ENCODE measurements around the gene CXADR. TPM values are rescaled to one million over a fixed set of nuclear protein-coding genes. Genes with fewer than 3 reads are reported as not detected.
A peak's percentile ranks its signal among the peaks of the same experiment; 100 is the strongest.
"Not testable (repeated sequence)": the region's sequence is repeated elsewhere in the genome, so short reads cannot be mapped to it uniquely, and the experiment has no call there.

The CXADR gene
- total and polyA plus RNA-seq, 7 donors = 0.01 to 0.62 (median 0.06) TPM

- DNase-seq (no peak), ATAC-seq (no peak)
- no peaks in the 10 kb centered on the region for H3K9me3 ChIP-seq
- H3K36me3 ChIP-seq (ENCODE audit: insufficient read depth in 1 of 2, low read depth in 1 of 2) = no peaks in the 10 kb centered on the region
- 66 to 81% (median 74%) methylated on average over 2 of the region's 2 CpGs for WGBS, 3 donors
- H3K4me1 ChIP-seq = no peaks in the 10 kb centered on the region
- H3K27me3 ChIP-seq (ENCODE audit: insufficient read depth in 3 of 3, low read length in 2 of 3) = no peaks in the 10 kb centered on the region
- intact Hi-C loops (cut with DNase I) = no loop called here
- H3K4me3 ChIP-seq = no peak overlapping the region
- no peak for TF ChIP-seq CTCF (IDR thresholded peaks at IDR 0.05)
- H3K27ac ChIP-seq = no peak overlapping the region
Measured at GRCh38 chr21:17479606-17480005, 33.2 kb upstream of the CXADR start.

- no peak overlapping the region for H3K27ac ChIP-seq
- H3K4me1 ChIP-seq = no peaks in the 10 kb centered on the region
- DNase-seq (no peak), ATAC-seq (no peak)
- intact Hi-C loops (cut with DNase I) = no loop called here
- H3K27me3 ChIP-seq (ENCODE audit: insufficient read depth in 3 of 3, low read length in 2 of 3) = no peaks in the 10 kb centered on the region
- H3K9me3 ChIP-seq = no peaks in the 10 kb centered on the region
- no peaks in the 10 kb centered on the region for H3K36me3 ChIP-seq (ENCODE audit: insufficient read depth in 1 of 2, low read depth in 1 of 2)
- no peak for TF ChIP-seq CTCF (IDR thresholded peaks at IDR 0.05)
- 66 to 74% (median 69%) methylated on average over 1 of the region's 1 CpG for WGBS, 3 donors
- no peak overlapping the region for H3K4me3 ChIP-seq
Measured at GRCh38 chr21:17482928-17483327, 29.9 kb upstream of the CXADR start.

GRCh38 chr21:17488620-17489019, 24.2 kb upstream of the CXADR start:
- intact Hi-C loops (cut with DNase I) = no loop called here
- no peaks in the 10 kb centered on the region for H3K36me3 ChIP-seq (ENCODE audit: insufficient read depth in 1 of 2, low read depth in 1 of 2)
- no peak for TF ChIP-seq CTCF (IDR thresholded peaks at IDR 0.05)
- H3K9me3 ChIP-seq = no peaks in the 10 kb centered on the region
- H3K4me1 ChIP-seq = no peaks in the 10 kb centered on the region
- no peak for ATAC-seq
- no peak for DNase-seq
- no peaks in the 10 kb centered on the region for H3K27me3 ChIP-seq (ENCODE audit: insufficient read depth in 3 of 3, low read length in 2 of 3)
- no peak overlapping the region for H3K4me3 ChIP-seq
- H3K27ac ChIP-seq = no peak overlapping the region

GRCh38 chr21:17489565-17489964, 23.3 kb upstream of the CXADR start:
- H3K36me3 ChIP-seq (ENCODE audit: insufficient read depth in 1 of 2, low read depth in 1 of 2); H3K27me3 ChIP-seq (ENCODE audit: insufficient read depth in 3 of 3, low read length in 2 of 3); H3K27ac ChIP-seq; DNase-seq; H3K4me3 ChIP-seq; intact Hi-C loops (cut with DNase I); H3K4me1 ChIP-seq; H3K9me3 ChIP-seq: not testable (repeated sequence)
- peak in 3 of 4 donors; percentile 67 to 83 (median 71) for ATAC-seq
- 54 to 72% (median 59%) methylated on average over 3 of the region's 3 CpGs for WGBS, 3 donors

- no peak for ATAC-seq
- no peak for DNase-seq
- WGBS, 3 donors = 59 to 70% (median 67%) methylated on average over 7 of the region's 7 CpGs
Measured at GRCh38 chr21:17491716-17492414, 21.0 kb upstream of the CXADR start.

More at GRCh38 chr21:17491716-17492414, 21.0 kb upstream of the CXADR start:
- intact Hi-C loops (cut with DNase I) = no loop called here
- Histone ChIP-seq H3K27me3 (ENCODE audit: insufficient read depth in 3 of 3, low read length in 2 of 3) (no peaks in the 10 kb centered on the region), H3K9me3 (no peaks in the 10 kb centered on the region), H3K27ac (no peak overlapping the region), H3K4me1 (no peaks in the 10 kb centered on the region), H3K36me3 (ENCODE audit: insufficient read depth in 1 of 2, low read depth in 1 of 2) (no peaks in the 10 kb centered on the region), H3K4me3 (no peak overlapping the region)
- no peak for TF ChIP-seq CTCF (IDR thresholded peaks at IDR 0.05)
